HG03571 (cell line): Measurements from ENCODE around the gene WDR88.
"Not testable (repeated sequence)": the region's sequence is repeated elsewhere in the genome, so short reads cannot be mapped to it uniquely, and the experiment has no call there.

Source experiments
- ATAC-seq: cut with Tn5 transposase; IDR thresholded peaks from one replicate; pipeline ENCODE4 v1.9.1; 2021; ENCODE audit not compliant: unreplicated experiment

WDR88 gene

DNA sequence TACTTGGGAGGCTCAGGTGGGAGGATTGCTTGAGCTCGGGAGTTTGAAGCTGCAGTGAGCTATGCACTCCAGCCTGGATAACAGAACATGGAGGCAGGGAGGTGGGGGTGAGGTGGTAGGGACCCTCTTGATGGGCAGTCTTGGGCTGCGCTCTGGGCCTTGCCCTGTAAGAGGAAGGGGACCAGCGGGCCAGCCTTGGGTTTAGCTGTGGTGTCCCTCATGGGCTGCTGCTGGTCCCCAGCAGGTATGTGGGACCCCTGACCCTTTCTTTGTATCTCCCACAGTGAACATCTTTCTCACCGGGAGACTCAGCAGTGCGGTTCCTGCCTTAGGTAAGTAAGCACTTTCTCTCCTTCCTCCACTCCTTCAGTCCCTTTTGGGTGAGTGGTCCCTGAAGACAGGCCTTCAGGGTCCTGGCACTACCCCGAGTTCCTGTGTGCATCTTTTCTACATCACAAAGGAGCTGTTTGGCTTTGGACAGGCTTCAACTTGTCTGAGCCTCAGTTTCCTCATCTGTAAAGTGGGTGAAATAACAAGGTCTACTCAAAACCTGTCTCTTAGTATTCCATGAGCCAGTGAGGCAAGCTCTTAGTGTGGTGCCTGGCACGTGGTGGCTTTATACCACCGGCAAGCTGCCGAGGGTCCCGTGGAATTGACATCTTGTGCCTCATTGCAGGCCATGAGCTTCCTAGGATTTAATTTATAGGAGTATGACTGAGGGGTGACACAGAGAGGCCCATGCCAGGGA, 64.7 kb downstream of the WDR88 start:
- no peak for ATAC-seq

DNA sequence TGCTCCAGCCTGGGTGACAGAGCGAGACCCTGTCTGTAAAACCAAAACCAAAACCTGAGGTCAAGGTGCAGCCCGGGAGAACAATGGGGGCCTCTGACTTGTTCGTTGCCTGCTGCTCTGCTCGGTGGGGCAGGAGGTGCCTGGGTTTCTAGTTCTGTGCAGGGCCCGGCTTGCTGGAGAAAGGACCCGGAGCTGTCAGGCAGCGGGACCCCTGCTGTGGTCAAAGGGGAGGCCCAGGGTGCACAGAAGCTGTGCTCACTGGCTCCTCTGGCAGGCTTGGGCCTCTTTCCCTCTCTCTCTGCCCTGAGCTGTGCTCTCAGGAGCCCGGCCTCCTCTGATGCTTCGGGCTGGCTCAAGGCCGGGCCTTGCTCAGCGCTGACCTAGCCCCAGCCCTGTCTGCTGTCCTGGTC, 65.7 kb downstream of the WDR88 start:
- ATAC-seq, result no peak

DNA sequence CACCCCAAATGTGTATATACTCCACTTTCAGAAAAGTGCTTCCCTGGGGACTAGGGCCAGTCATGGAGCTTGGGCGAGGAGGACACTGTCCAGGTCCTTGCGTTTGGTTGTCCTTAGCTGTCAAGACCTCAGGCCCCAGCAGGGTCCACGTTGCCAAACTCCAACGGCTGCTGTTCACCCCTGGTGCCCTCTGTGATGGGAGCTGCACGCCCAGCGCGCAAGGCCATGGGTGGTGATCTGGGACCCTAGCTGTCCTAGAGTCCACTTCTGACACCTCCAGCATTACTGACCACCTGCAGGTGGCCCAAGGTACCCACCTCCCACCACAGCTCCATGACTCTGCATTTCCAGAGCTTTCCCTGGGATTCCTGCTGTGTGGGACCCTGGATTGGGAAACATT, 66.3 kb downstream of the WDR88 start:
- ATAC-seq, result no peak

- no peak for ATAC-seq
These were observed 67.7 kb downstream of the WDR88 start for GRCh38 chr19:33199441-33200265.

- ATAC-seq, result no peak
These were observed 69.6 kb downstream of the WDR88 start for GRCh38 chr19:33201473-33201872.

DNA sequence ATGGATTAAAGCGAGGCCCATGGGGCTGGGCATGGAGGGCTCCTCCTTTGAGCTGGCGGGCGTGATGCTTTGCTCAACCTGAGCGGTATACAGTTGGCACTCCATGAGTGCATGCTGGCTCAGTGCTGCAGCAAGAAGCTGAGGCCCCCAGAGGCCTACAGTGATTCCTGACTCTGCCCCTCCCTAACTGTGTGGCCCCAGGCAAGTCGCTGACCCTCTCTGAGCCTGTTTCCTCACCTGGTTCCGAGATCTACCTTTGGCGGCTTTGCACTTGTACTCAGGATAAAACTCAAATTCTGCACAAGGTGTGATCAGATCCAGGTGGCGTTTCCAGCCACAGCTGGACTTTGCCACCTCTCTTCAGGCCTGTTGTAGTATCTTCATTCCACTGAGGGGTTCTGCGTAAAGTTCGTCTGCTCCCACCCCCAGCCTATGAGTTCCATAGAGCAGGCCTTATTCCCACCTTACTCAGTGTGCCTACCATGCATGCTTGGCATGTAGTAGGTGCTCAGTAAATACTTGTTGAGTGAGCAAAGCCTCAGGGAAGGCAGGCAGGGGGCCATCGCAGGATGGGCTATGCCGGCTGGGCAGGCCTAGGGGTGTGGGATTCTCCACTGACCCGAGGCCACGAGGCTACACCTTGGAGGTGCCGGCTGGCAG, 70.1 kb downstream of the WDR88 start:
- no peak for ATAC-seq

DNA sequence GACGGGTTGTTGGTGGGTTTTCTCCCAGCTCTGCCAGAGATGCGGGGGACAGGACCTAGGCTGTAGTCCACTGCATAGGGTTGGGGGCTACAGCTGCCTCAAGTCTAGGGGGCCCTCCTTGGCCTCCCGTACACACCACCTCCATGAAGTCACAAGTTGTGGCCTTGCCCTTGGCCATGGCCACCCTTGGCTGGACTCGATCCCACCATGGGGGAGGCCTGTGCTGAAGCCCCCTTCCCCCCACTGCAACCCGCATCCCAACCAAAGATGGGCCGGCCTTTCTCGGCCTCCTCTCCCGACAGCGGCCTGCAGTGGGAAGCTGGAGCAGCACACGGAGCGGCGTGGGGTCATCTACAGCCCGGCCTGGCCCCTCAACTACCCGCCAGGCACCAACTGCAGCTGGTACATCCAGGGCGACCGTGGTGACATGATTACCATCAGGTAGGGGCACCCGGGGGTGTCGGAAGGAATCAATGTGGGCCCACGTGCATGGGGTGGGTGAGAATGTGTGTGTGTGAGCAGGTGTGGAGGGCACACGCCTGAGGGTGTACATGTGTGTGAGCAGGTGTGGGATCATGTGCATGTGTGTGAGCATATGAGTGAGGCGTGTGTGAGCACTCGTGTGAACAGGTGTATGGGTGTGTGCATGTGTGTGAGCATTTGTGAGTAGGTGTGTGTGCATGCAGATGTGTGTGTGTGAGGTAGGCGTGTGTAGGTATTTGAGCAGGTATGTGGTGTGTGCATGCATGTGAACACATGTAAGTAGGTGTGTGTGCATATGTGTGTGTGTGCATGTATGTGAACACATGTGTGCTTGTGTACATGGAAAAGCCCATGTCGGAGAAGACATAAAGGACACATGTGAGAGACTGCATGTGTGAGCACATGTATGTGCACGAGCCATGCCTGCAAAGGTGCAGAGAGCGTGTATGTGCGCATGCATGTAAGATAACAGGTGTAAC, 70.9 kb downstream of the WDR88 start:
- no peak for ATAC-seq

GRCh38 chr19:33203529-33203928, 71.6 kb downstream of the WDR88 start:
- no peak for ATAC-seq

DNA sequence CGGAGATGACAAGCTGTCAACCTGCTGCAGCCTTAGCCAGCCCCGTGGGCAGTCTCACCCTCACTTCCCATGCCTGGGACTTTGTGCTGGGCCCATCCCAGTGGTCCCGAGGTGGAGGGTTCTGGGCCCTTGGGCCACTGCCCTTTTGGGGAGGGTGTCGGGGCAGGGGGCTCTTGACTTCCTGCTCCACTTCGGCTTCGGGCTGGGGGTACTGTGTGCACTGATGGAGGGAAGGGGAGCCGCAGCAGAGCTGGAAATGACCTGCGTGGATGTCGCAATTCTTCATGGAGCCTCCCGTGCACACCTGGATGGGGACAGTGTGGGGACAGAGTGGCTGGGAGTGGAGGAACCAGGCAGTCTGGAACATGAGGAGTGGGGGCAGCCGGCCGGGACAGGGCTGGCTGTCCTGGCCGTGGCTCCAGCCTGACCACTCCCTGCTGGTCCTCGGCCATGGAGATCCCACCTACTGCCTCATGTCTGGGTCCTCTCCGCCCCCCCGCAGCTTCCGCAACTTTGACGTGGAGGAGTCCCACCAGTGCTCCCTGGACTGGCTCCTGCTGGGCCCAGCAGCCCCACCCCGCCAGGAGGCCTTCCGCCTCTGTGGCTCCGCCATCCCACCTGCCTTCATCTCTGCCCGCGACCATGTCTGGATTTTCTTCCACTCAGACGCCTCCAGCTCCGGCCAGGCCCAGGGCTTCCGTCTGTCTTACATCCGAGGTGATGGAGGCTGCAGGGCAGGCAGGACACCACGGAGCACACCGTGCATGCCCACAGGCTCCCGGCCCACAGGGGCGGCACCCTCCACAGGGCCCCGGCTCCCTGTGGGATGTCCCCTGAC, 72.4 kb downstream of the WDR88 start:
- ATAC-seq, result no peak

- ATAC-seq, result no peak
These were observed 73.2 kb downstream of the WDR88 start for GRCh38 chr19:33205110-33205509.

GRCh38 chr19:33205531-33206260, 73.8 kb downstream of the WDR88 start:
- ATAC-seq, result no peak

- no peak for ATAC-seq
These were observed 74.5 kb downstream of the WDR88 start for GRCh38 chr19:33206261-33207039.

DNA sequence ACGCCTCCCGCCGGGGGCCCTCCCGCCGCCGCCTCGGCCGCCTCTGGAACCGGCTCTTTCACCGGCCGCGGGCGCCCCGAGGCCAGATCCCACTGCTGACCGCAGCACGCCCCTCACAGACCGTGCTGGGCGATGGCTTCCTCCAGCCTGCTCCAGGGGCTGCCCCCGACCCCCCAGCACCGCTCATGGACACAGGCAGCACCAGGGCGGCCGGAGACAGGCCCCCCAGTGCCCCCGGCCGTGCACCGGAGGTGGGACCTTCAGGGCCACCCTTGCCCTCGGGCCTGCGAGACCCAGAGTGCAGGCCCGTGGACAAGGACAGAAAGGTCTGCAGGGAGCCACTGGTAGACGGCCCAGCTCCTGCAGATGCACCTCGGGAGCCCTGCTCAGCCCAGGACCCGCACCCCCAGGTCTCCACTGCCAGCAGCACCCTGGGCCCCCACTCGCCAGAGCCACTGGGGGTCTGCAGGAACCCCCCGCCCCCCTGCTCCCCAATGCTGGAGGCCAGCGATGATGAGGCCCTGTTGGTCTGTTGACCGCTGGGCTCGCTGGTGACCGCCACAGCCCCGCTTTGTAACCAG, 75.2 kb downstream of the WDR88 start:
- no peak for ATAC-seq

DNA sequence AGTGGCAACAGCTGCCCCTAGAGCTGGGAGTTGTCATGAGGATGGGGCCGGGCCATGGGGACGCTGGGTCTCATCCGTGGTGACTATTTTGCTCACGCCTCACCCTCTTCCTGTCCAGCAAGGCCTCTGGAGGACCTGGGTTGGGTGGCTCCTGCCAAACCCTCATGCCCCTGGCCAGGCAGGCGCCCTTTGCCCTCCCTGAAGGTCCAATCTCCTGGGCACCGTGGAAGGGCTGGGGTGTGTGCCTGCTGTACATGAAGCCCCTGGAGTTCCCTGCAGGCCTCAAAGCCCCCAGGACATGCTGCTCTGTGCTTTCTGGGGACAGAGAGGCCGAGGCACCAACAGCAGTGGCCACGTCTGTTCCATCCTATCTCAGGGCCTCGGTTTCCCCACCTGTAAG, 76.0 kb downstream of the WDR88 start:
- no peak for ATAC-seq

DNA sequence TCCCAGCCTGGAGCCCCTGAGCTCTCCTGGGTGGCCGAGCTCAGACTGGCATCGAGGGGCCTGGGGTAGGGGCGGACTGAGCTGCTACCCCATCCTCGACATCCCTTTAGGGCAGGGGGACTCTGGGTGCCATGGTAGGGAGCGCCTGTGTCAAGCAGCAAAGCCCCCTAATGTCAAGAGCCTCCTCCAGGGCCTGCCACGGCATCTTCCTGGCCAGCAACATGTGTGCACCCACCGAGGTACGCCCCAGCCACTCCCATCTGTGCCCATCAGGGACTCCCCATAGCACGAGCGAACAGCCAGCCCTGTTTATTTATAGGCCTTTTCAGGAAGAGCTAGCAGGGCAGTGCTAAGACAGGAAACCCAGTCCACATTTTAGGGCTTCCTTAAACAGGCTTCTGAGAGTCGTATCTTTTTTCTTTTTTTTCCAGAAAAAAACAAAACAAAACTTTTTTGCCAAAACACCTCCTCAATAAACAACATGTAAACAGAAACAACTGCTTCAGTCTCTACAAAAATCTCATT, 76.5 kb downstream of the WDR88 start:
- ATAC-seq, result no peak

DNA sequence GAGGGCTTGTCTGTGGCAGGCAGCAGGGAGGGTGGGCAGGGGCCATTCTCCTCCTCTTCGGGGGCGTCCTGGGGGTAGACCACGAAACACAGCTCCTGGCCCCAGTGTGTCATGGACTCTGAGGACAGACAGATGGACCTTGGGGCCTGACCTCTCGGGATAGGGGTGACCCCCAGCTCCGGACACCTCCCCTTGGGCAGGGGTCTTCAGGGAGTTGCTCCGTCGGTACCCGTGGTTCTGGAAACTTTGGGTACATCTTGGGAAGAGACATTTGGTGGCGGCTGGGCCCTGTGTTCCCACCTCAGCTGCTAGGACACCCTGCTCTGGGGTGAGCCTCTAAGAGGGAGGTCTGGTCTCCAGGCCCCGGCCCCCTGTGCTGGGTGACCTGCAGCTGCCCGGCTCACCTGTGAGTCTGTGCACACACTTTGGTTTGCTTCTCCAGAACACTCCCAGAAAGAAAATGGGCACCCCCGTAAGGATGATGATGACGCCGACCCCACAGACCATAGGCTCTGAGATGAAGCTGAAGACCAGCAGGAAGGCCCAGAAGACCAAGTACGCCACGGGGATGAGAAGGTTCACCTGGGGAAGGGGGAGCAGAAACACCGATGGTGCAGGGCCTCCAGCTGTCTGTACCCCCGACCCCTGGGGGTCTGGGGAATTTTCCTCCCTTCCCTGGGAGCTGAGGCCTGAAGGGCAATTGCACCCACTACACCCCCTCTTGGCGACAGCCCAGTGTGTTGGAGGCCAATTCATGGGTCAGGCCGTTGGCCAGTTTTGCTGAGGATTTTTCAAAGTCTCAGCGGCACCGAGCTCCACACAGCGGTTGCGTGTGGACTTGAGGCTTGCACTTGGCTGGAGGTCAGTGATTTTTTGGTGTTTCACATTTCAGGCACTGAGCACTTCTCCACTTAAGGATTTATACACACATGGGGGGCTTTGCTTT, 77.3 kb downstream of the WDR88 start:
- no peak for ATAC-seq

GRCh38 chr19:33209850-33210230, 77.9 kb downstream of the WDR88 start:
- not testable (repeated sequence) for ATAC-seq
